Medulla oblongata (tissue), 1 donor: Measurements from ENCODE around the gene YES1.

Experiments
- DNase-seq: peaks from one replicate; pipeline ENCODE4 v3.0.0-alpha.2; 2015; ENCODE audit errors: extremely low spot score

Gene YES1

DNA sequence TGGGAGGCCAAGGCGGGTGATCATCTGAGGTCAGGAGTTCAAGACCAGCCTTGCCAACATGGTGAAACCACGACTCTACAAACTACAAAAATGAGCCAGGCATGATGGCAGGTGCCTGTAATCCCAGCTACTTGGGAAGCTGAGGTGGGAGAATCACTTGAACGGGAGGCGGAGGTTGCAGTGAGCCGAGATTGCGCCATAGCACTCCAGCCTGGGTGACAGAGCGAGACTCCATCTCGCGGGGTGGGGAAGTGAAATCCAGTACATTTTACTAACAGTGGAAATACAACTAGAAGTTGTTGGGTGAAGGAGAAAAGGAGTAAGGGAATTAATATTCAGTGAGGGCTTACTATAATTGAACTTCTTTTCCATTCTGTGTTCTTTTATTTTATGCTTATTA lies 86.4 kb downstream of the YES1 start:
- no peak for DNase-seq

DNA sequence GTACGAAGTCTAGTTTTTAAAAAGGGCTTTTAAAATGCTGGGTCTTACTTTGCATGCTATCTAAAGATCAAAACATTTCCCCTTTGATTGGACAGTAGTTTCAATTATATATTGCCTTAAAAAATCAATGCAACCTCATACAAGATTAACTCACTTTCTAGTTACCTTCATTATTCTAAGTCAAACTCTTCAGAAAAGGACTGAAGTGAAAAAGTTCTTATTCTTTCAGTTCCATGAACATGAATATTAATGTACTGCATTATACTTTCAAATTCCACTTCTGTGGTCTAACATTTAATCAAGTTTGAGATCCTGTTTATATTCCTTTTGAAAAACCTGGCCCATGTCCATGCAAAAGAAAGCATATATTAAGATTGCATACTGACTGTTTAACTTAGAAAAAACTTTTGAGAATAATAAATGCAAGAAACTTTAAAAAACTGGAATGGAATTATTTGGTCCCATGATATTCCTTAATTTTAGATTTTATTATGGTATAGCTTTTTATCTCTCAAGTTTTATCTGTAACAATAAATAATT lies 88.4 kb downstream of the YES1 start:
- DNase-seq, result no peak

DNA sequence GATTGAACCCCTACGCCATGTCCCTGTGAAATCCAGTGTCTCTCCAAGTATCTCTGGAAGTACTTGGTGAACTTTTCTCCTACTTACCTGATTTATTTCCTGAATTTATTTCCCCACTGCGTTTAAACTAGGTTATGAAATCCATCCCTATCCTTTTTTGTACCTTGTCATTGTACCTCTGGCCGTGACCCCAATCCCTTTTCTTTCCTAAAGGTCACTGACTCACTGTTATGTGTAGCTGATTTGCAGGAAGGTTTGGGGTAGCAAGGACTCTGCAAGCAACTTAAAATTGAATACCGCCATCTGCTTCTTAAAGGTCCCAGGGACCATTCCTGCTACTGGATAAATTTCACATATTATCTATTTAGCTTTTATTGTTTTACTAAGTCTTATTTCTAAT lies 95.0 kb downstream of the YES1 start:
- DNase-seq, result no peak

DNA sequence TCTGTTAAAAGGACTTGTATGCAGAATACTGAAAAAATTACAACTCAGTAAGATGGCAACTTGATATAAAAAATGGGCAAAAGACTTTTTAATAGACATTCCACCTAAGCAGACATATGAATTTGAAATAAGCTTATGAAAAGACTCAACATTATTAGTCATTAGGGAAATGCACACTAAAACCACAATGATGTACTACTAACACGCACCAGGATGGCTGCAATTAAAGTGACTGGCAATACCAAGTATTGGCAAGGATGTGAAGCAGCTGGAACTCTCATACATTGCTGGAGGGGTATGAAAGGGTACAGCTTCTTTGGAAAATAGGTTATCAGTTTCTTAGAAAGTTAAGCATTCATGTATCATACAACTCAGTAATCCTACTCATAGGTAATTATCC lies 96.4 kb downstream of the YES1 start:
- DNase-seq, result no peak

DNA sequence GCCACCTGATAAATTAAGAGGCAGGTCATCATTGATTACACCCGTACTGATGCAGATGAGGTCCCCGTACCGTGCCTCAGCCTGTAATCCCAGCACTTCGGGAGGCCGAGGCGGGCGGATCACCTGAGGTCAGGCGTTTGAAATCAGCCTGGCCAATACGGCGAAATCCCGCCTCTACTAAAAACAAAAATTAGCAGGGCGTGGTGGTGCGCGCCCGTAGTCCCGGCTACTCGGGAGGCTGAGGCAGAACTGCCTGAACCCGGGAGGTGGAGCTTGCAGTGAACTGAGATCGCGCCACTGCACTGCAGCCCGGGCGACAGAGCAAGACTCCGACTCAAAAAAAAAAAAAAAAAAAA lies 98.9 kb downstream of the YES1 start:
- DNase-seq, result no peak

DNA sequence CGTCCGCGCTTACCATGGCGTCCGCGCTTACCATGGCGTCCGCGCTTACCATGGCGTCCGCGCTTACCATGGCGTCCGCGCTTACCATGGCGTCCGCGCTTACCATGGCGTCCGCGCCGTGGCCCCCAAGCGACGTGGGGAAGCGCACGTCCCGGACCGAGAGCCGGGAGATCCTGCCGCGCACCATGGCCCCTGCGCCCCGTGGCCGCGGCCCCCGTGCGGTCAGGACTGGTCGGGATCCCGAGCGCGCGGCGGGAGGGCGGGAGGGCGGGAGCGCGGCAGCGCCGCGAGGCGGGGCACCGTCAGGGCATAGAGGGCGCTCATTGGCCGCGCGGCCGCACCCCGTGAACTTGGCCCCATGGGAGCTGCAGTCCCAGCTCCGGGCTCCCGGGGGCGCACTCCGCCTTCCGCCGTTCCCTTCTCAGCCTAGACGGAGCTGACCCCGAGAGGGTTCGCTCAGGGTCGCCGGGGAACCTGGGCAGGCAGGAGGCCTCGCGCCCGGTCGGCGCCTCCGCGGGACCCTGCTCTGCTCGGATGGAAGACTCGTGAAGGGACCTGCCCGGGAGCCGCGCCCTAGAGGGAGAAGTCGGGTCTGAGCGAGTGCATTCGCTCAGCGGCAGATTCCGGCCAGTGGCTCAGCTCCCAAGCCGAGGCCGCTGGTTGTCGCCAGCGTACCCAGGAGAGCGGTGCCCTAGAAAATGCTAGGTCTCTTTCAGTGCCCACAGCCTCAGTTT lies 99.5 kb downstream of the YES1 start, which contains the start of gene ENOSF1:
TSS of gene ENOSF1 (minus strand) at position 230 of the 734 bp plus-strand sequence. CDS start at position 187, 43 bp downstream.
- peak; percentile 55 for DNase-seq

DNA sequence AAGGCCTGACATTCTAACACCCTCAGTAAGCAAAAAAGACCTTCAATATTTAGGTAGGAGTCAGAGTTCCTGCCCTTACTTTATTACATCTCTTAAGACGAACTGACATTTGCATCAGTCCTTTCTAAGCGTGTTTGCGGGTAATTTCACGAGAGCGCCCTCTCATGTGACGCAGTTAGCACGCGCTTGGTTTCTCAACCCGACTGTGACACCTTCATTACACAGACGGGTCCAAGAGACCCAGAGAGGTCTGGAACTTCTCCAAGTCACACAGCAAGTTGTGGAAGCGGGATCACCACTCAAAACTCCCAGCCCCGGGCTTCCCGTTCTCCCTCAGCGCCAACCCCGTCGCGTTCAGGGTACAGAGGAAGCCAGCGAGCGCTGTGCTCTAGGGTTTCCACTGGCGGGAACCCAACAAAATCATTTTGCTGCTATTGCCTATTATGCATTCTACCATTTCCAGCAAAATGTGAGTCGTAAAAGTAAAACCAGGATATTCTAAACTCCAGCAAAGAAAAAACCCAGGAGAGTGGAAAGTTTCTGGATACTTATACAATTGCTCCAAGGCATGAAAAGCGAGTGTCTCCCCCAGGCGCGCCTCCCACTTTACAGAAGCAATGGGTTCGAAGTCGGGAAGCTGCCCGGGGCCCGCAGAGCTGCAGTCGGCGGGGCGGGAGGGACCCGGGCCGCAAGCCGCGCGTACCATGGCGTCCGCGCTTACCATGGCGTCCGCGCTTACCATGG lies 100.2 kb downstream of the YES1 start:
- peak; percentile 89 for DNase-seq

DNA sequence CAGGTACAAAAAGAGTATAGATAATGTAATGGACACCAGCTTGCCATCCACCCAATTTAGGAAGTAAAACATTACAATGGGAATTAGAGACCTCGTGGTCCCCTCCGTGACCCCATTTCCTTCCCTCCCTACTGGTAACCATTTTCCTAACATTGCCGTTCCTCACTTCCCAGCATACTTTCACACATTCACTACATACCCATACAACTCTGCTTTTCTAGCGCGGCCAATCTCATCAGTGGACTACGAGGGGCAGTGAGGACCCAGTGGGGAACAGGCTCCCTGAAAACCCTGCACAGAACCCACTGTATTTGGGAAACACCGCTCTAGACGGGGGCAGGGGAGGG lies 100.8 kb downstream of the YES1 start:
- peak; percentile 41 for DNase-seq

DNA sequence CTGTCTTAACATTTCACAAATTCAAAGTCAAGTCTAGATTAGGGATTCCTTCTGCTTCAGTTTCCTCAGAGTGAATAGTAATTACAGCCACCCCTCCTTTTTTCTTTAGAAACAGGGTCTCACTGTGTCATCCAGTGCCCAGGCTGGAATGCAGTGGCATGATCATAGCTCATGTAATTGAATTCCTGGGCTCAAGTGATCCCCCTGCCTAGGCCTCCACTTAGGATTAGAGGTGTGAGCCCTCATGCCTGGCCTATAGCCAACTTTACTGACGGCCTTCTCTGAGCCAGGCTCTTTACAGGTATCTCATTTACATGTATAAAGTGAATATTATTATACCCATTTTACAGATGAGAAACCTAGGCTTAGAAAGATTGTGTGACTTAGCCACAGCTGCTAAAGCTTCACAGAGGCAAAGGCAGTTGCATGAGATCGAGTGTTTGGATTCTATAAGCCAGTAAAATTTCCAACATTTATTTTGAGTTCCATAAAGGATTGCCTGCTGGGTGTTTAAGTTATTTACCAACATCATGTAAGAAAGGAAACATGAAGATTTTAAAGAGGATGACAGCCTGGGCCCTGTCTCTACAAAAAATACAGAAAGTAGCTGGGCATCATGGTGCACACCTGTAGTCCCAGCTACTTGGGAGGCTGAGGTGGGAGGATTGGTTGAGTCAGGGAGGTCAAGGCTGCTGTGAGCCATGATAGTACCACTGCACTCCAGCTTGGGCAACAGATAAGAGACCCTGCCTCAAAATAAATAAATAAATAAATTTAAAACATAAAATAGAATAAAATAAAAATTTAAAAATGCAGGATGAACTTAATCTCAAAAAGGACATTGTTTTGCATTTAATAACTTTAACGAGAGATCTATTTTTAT lies 101.4 kb downstream of the YES1 start:
- no peak for DNase-seq

DNA sequence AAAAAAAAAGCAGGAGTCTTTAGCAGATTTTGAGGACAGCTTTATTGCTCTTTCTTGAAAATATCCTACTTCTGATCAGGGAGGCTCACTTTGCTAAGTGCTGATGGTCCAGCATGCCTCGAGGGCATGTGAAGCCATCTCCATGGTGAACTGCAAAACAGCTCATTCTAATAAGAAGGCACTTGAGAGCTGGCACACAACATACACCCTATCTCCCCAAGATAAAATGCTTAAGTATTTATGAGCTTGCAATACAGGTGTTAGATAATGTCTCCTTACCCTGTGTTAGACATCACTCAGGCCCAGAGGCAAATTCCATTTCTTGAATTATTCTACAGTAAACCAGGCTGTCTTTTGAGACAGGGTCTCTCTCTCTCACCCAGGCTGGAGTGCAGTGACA lies 102.3 kb downstream of the YES1 start:
- DNase-seq, result no peak

DNA sequence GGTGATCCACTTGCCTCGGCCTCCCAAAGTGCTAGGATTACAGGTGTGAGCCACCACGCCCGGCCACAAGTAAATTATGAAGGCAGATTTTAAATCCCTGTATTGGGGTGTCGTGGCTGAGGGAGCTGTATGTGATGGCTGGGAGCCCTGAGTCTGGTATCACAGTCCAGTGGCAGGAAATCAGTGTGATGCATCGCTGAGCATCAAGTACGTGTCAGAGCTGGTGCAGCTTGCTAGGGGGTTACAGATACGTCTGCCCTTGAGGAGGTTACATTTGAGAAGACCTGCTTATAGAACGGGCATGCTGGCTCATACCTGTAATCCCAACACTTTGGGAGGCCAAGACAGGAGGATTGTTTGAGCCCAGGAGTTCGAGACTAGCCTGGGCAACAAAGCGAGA lies 103.9 kb downstream of the YES1 start:
- DNase-seq, result no peak

DNA sequence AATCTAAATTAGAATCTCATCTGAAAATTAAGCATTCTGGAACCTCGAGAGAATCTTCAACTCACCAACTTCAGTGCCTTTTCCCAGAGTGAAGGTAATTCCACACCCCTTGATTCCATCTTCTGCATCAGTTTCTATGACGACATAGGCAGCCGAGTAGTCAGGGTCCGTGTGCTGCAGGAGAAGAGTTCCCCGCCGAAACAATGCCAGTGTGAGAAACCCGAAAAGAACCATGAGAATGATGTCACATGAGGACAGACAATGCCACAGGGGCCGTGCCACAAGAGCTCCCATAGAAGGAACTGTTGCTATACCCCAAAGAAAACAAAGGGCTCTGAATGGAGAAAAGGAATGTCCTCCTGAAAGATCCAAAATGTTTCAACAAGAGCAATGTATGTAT lies 105.6 kb downstream of the YES1 start:
- peak; percentile 48 for DNase-seq

DNA sequence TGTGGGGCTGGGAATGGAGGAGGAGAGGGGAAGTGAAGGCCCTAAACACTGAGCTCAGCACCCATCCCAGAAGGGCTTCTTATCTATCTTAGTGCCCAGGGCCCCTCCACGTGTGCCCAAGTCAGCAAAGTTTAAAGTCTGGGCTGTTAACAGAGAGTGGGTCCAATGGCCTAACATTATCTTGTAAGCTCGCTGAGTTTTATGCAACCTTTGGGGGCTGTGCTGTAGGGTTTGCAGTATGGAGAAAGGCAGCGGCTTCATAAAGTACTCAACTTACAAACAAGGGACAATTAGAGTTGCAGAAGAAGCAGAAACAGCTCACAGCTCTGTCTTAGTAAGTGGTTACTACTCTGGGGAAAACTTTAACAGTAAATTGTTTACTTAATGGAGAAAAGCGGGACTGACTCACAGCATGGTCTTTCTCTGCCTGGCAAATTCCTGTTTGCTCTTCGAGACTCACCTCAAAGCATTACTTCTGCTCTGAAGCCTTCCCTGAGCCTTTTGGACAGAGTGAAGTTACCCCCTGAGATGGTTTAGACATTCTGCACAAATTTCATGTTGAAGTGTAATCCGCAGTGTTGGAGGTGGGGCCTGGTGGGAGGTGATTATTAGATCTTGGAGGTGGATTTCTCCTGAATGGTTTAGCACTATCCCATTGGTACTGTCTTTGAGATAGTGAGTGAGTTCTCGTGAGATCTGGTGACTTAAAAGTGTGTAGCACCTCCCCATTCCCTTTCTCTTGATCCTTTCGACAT lies 108.7 kb downstream of the YES1 start:
- DNase-seq, result no peak

DNA sequence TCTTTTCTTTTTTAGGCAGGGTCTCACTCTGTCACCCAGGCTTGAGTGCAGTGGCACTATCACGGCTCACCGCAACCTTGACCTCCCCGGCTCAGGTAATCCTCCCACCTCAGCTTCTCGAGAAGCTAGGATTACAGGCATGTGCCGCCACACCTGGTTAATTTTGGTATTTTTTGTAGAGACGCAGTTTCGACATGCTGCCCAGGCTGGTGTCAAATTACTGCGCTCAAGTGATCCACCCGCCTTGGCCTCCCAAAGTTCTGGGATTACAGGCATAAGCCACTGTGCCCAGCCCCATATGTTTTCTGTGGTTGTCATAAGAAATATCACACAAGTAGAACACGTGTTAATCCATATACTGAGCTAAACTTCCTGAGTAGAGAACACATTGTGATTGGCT lies 114.2 kb downstream of the YES1 start:
- no peak for DNase-seq

DNA sequence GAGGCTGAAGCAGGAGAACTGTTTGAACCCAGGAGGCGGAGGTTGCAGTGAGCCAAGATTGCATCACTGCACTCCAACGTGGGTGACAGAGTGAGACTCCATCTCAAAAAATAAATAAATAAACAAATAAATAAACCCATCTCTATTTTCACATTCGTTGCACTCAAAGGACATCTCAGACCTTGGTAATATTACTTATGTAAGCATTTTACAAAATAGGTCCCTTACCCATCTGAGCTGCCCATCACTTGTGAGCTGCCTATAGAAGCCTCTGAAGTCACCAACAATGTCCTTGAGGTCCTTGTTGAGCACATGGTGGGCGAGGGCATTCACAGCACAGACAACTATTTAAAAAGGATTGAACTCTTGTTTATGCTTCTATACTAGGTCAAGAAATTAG lies 115.0 kb downstream of the YES1 start:
- no peak for DNase-seq

DNA sequence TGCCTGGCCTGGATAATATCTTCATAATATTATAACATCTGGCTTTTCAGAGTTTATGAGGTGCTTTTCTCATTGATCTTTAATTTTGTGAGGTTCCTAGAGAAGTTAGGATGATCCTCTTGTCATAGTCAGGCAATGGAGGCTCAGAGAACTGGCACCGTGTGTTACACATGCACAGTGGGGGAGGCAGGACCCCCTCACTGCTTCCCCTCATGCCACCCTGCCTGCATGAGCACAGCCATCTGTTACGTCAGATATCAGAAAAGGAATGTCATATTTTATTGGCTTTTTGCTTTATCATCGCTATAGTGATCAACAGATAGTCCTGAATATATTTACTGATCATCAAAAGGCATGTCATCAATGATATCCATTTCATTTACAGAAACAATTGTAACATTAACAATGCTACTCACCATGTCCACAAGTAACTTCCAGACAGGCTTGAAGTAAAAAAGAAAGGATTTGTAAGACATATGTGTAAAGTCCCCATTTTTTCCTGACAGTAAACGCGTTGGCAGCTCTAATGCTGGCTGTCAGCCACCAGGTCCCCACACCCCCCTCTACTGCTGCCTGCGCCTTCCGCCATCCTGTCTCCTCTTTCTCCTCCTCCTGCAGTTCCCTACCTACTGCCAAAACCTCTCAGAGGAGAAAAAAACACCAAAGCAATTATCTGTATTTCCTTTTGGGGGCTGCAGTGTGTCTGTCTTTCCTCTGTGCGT lies 118.4 kb downstream of the YES1 start:
- DNase-seq, result no peak

DNA sequence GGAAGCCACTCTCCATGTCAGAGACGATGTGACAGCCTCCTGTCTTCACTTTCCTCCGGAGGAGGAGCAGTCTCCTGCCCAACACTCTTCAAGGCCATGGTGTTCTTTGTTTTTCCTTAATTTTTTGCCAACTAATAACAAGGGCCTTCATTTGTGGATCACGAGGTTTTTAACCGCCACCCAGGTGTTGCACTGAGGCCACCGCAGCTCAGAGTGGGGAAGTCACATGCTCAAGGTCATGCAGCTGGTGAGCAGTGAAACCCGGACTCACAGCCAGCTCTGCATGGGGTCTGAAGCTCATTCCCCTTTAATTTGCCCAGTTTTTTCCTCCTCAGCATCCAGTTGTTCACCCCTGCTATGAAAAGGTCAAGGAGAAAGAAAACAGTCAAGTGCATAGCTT lies 119.2 kb downstream of the YES1 start:
- DNase-seq, result no peak

DNA sequence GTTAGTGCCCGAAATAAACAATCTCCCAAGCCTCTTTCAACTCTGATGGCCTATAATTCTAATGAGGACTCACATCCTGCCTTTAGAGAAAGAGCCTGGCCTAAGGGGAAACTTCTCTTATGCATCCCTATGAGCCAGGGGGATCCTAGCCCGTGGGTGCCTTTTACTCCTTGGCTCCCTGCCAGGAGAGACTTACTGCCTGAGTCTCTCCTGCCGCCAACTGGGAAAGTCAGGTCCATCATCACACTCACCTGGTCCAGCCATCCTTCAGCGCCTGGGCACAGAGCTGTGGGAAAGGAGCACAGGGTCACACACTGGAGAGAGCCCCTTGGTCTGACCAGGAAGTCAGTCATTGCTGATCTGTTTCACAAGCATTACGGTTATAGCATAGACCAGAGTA lies 123.7 kb downstream of the YES1 start:
- DNase-seq, result no peak

DNA sequence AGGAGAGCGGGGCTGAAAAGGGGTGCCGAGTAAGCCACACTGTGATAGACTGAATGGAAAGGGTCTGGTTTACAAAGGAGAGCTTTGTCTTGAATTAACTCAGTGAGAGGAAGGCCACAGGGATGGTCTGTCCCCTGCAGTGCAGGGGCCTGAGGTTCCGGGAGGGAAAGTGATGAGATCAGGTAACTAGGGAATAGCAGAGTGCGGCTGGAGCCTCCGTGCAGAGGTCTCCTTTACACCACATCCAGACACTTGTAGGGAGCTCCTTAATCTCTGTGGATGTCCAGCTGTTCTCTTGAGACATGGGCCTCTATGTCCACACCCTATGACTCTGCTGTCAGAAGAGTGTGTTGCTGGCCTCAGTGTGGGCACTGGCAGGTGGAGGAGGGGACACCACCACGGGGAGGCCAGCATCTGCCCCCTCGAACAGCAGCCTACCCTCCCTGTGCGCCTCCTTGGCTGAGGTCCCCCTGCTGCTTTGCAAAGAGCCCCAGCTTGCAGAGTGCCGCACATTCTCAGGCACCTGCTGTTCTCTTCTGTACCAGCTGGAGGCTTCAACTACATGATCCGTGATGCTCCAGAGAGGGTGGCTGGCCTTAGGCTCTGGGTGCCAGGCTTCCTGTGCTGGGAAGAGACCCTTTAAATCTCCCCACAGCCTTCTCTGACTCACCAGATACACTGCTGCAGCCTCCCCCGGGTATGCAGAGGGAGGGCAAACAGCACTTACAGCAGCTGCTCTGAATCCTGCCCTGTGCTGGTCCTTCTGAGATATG lies 125.5 kb downstream of the YES1 start:
- DNase-seq, result peak; percentile 12

DNA sequence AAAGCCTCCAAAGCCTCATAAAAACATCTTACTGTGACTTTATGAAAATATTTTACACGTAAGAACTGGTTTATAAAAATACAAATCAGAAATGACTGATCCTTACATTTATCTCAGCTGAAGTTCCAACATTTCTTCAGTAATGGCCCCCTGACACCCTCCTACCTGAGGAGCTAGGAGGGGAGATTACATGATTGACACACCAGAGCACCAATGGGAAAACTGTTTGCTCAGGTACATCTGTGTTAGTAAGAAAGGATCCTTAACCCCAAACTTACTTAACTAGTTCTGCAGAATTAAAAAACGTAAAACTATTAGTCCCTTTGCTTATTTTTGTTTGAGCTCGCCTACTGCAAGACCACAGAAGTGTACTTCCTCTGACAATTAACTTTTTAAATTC lies 126.6 kb downstream of the YES1 start:
- DNase-seq, result no peak
